Suprapubic skin (tissue), 3 donors: ENCODE data around the gene PLCB1.

Experiments used
- EP300 ChIP-seq: sonication (generic); formaldehyde crosslinking; IDR thresholded peaks from one replicate; pipeline ENCODE4 v1.6.1; 2017; ENCODE audit warnings: antibody characterized with exemption
- POLR2A ChIP-seq, 2 donors: fragments of 450-650 bp; IDR thresholded peaks; one replicate each; pipeline ENCODE4 v1.6.1; 2017; ENCODE audit warnings: antibody characterized with exemption in 2 of 2, mild to moderate bottlenecking in 2 of 2, moderate library complexity in 2 of 2
- TF ChIP-seq, protein P1 (sequence below), 2 donors: fragments of 200-600 bp in 1 of 2; fragments of 450-650 bp in 1 of 2; sonication (generic) in 1 of 2; IDR thresholded peaks; one replicate each; pipeline ENCODE4 v1.5.1; 2016 to 2019; ENCODE audit warnings: antibody characterized with exemption in 2 of 2, mild to moderate bottlenecking in 1 of 2, moderate library complexity in 1 of 2

GRCh38 chr20:8162610-8163009 is 30.5 kb downstream of the PLCB1 start:
- TF ChIP-seq, protein P1, sequence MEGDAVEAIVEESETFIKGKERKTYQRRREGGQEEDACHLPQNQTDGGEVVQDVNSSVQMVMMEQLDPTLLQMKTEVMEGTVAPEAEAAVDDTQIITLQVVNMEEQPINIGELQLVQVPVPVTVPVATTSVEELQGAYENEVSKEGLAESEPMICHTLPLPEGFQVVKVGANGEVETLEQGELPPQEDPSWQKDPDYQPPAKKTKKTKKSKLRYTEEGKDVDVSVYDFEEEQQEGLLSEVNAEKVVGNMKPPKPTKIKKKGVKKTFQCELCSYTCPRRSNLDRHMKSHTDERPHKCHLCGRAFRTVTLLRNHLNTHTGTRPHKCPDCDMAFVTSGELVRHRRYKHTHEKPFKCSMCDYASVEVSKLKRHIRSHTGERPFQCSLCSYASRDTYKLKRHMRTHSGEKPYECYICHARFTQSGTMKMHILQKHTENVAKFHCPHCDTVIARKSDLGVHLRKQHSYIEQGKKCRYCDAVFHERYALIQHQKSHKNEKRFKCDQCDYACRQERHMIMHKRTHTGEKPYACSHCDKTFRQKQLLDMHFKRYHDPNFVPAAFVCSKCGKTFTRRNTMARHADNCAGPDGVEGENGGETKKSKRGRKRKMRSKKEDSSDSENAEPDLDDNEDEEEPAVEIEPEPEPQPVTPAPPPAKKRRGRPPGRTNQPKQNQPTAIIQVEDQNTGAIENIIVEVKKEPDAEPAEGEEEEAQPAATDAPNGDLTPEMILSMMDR (IDR thresholded peaks at IDR 0.05): no peak
- TF ChIP-seq POLR2A (IDR thresholded peaks at IDR 0.05) (no peak), EP300 (no peak)
